GM15510 (cell line): ENCODE results near the gene TMEM273.

Source experiments
- POLR2A ChIP-seq: IDR thresholded peaks from 3 replicates; pipeline ENCODE4 v1.6.1; 2011; ENCODE audit warnings: borderline replicate concordance; ENCODE audit not compliant: insufficient read length; ENCODE audit errors: extremely low read depth

The TMEM273 gene

DNA sequence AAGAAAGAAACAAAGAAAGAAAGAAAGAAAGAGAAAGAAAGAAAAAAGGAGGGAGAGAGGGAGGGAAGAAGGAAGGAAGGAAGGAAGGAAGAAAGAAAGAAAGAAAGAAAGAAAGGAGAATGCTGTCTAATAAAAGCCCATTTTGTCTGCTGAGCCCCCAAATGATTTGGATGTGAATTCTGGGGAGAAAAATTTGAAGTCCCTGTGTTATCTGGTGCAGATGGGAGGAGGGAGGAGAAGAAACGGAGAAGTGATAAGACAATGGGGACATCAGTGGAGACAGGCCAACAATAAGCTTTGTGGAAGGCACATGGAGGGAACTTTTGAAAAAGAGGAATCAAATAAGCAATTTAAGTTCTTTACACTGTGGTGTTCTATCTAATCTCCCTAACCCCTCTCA is 24.6 kb upstream of the TMEM273 start:
- TF ChIP-seq POLR2A: no peak

DNA sequence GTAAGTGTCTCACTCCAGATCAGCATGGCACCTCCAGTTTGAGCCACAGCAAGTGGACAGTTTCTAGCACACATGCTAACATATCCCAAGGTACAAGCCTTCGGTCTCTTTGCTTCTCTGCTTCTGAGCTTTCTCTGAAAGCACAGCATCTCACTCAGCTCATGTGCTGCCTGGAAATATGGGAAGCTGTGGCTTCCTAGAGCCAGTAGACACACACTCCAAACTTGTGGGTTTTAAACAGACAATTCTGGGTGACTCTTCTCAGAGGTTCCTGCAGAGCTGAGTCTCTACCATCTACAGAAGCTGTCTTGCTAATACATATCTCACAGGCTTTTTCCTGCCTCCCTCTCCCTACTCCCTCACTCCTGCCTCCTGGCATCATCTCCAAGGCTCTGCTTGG is 23.9 kb upstream of the TMEM273 start:
- TF ChIP-seq POLR2A: no peak

DNA sequence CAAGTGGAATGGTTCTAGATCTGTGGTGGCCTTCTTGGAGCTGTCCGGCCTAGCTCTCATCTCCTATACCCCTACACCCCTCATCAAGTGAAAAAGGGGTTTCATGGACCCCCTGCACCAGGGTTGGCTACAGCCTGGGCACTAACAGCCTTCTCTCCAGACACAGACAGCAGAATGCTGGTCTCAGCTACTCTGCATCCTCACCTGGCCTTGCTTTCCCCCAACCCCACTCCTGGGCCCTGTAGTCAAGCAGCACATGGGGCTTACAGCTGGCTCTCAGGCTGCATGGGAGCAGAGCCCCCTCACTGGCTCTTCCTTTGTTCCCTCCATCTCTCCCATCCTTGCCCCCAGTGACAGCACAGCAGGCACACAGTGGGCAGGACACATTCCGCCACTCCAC is 20.8 kb upstream of the TMEM273 start:
- no peak for TF ChIP-seq POLR2A

DNA sequence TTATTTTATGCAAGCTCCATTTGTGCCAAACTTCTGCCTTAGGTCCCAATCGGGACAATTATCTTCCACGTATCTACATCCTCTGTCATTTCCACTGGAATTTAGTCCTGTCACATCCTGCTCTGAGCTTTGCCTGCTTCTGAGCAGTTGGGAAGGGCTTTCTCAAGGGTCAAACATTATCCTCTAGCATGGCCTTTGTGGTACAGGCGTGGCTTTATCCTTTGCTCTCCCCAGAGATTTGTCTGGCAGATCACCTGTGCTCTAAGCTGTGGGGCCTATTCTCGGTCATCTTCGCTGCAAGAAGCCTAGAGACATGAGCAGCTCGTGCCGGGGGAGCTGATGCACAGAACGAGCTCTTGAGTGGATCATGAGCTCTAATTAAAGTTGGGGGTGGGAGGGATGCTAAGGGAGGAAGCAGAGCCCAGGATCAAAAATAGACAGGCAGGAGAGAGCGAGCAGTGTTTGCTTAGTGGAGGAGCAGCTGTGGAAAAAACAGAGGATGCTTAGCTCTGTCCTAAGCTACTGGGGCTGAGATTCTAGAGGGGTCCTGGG is 19.8 kb upstream of the TMEM273 start:
- no peak for TF ChIP-seq POLR2A

DNA sequence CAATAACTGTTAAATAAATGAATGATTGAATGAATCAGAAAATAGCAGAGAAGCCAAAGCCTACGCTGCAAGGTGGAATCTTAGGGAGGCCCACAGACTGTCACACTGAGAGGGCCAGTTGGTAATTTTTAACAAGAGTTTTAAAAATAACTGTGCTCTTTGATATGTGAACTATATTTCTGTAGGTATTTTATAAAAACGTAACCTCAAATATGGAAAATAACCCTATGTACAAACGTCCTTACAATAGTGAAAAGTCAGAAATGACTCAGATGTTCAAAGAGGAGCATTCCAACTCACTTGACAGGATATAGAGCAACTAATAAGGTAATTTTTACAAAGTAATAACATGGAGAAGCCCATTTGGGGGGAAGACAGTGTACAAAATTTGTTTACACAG is 18.9 kb upstream of the TMEM273 start:
- TF ChIP-seq POLR2A: no peak

DNA sequence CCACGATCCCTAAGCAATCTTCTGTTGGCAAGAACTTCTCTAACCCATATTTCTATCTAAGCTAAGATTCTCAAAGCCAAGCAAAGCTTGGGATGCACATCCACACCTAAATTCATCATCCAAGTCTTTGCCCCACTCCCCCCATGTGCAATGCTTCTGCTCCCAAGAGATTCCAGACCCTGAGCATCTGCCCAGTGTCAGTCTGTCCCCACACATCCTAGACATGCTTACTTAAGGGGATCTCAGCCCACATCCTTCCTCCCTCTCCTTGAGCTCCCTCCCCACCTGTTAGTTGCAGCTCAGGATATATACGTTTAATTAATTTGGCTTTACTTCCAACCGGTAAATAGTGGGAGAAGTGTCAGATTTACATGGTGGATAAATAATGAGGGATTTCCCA is 17.0 kb upstream of the TMEM273 start:
- no peak for TF ChIP-seq POLR2A

DNA sequence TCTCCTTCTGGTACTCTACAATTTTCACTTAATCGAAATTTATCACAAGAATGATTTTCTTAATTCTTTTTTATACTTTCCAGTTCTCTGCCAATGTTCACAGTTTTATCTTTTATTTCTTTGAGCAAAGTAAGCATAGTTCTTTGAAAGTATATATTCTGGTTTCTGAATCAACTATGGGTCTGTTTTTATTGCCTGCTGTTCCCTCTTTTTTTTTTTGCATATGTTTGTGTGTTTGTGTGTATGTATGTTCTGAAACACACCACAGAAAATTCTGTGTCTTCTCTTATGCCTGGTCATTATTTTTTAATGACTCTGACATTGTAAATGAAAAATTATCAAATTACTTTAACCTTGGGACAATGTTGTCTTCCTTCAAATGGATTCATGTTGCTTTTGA is 15.9 kb upstream of the TMEM273 start:
- TF ChIP-seq POLR2A: no peak

DNA sequence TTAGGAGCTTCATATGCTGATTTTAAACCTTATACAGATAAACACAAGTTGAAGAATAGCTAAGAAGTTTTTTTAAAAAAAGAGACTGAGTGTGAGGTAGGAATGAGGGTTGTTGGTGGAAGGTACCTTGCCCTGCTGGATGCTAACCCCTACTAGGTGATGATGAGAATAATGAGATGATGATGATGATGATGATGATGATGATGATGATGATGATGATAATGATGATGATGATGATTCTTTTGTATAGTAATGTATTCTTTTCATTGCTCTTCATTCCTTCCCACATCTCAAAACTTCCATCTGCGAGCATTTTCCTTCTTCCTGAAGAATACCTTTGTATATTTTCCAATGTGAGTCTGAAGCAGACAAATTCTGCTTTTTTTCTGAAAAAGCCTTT is 14.1 kb upstream of the TMEM273 start:
- TF ChIP-seq POLR2A: no peak

DNA sequence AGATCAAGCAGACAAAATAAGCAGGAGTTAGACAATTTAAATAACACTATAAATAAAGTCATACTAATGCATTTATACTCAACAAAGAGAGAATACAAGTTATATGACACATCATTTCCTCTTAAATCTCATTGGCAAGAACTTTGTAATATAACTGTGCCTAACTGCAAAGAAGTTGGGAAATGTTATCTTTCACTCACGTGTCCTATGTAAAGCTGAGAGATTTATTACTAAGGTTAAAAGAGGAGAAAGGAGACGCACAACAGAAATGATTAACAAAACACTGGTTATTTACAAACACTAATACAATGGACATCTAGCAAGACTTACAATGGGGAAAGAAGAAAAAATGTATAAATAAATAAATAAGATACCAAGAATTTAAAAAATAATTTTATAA is 12.7 kb upstream of the TMEM273 start:
- TF ChIP-seq POLR2A: no peak

DNA sequence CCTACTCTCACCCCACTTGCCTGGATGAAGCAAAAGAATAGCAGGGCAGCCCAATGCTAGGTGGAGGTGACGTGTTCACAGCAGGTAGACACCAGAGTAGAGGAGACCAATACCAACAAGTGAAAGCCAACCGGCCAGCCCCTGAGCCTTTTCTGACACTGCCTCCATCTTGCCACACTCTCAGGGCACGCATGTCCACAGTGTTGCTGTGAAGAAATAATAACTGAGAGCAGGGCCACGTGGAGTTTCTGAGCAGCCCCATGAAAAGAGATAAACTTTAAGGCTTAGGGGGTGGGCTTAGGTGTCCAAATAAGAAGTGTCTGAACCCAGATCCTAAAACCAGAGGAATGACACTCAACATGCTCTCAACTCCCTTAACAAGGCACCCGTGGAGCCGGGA is 9.0 kb upstream of the TMEM273 start:
- TF ChIP-seq POLR2A: no peak

DNA sequence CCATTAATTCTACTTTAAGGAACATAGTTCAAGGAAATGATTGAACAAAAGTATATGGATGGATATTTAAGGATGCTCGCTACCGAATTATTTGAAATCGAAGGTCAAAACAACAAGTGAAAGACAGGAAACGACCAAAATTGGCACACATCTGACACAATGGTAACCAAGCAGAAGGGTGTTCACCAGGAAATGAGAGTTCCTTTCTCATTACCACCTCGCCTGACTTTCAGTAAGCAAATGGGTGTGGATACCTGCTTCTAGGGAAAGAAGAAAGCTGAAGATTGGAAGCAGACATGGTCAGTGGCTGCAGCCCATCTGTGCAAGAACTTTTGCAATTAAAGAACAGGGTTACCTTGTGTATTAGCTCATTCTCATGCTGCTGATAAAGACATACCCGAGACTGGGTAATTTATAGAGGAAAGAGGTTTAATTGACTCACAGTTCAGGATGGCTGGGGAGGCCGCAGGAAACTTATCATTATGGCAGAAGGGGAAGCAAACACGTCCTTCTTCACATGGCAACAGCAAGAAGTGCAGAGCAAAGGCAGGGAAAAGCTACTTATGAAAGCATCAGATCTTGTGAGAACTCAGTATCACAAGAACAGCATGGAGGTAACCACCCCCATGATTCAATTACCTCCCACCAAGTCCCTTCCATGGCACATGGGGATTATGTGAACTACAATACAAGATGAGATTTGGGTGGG is 6.2 kb upstream of the TMEM273 start:
- no peak for TF ChIP-seq POLR2A

DNA sequence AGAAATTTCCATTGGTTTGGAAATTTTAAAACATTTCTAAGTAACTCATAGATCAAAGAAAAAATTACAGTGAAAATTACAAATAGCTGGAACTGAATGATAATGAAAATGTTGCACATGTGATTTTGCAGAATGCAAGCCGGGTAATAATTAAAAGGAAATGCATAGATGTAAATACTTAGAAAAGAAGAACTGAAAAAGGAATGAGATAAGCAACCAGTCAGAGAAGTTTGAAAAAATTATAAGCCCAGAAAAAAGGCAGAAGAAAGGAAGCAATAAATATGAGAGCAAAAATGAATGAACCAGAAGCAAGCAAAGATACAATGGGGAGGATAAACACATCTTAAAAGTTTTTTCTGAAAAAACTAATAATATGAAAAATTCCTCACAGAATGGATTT is 3.2 kb upstream of the TMEM273 start:
- no peak for TF ChIP-seq POLR2A

DNA sequence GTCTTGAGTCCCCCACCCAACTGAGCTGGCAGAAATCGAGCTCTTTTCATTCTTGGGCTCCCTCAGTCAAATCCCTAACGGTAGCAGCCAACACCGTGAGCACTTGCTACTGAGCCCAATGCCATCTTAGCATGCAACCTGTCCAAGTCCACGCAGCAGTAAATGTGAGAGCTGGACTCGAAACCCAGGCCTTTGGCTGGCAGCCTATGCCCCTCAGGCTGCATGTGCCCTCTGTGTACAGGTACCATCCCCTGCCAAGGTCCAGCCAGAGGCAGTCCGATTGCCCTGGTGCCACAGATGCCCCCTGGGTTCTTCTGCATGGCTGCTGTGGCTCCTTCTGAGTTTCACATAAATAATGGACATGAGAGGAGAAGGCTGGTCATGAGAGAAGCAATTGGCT is 1.2 kb upstream of the TMEM273 start:
- no peak for TF ChIP-seq POLR2A

DNA sequence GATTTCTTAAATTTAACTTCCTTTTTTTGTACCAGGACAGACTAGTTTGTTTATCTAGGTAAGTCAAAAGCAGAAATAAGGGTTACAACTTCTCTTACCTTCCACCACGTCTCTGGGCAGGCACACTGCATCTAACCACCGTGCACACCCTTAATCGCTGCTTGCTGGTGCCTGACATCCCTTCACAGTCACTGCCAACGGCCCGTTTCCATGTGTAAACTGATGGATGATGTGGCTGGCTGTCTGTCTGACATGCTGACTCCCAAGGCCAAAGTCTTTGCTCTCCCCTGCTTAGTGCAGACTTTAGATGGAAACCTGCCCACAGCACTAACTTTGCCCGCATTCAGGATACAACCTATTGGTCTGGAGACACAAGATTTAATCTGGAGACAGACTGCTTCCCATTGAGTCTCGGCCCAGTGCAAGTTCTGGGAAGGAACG is 1.1 kb downstream of the TMEM273 start:
- TF ChIP-seq POLR2A: no peak

DNA sequence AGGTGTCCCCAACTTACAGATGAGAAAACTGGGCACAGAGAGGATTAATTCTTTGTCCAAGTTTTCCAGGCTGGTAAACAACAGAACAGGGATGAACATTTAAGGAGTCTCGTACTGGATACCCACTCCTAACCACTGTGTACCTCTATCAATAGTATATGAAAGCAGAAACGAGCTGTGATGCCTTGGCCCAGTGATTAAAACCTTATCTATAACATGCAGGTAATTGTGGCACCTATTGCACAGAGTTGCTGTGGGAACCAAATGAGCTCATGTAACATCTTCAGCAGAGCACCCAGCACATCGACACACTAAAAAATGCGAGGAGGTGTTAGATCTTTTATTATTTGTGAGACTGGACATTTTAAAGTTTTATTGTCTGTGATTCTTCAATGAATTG is 1.6 kb downstream of the TMEM273 start:
- no peak for TF ChIP-seq POLR2A

DNA sequence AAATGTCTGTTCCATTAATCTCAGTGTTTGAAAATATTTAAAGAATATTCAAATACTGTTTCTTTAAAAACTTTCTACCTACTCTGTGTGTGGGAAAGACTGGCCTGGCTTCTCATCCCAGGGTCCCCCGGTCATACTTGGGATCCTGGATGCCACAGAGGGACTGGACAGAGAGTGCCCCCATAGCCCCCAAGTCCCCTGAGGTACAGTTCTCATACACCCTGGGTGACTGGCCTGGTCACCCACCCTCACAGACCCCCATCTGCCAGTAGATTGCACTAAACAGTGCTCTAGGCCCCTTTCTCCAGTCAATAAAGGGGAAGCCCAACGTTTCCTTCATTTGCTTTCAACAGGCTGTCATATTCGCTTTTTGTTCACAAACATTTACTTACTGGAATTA is 3.0 kb downstream of the TMEM273 start:
- TF ChIP-seq POLR2A: no peak

DNA sequence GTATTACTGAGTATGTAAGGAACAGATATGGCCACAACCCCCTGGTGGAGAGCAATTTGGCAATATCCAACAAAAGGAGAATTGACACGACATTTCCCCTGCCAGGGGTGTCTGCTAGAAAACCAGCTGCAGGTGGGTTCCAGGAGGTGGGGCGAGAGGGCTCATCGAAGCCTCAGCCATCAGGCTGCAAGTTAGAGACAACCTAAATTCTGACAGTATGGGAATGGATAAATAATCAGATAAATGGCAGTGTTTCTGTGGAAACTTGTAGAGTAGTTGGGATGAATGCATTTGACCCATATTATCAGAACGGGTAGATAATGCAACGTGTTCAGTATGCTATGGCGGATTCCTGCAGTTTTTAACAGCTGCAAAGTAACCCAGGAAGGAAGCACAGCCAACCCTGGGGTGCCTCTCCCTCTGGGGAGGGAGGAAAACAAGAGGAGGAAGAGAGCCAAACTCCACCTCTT is 3.5 kb downstream of the TMEM273 start:
- TF ChIP-seq POLR2A: no peak

DNA sequence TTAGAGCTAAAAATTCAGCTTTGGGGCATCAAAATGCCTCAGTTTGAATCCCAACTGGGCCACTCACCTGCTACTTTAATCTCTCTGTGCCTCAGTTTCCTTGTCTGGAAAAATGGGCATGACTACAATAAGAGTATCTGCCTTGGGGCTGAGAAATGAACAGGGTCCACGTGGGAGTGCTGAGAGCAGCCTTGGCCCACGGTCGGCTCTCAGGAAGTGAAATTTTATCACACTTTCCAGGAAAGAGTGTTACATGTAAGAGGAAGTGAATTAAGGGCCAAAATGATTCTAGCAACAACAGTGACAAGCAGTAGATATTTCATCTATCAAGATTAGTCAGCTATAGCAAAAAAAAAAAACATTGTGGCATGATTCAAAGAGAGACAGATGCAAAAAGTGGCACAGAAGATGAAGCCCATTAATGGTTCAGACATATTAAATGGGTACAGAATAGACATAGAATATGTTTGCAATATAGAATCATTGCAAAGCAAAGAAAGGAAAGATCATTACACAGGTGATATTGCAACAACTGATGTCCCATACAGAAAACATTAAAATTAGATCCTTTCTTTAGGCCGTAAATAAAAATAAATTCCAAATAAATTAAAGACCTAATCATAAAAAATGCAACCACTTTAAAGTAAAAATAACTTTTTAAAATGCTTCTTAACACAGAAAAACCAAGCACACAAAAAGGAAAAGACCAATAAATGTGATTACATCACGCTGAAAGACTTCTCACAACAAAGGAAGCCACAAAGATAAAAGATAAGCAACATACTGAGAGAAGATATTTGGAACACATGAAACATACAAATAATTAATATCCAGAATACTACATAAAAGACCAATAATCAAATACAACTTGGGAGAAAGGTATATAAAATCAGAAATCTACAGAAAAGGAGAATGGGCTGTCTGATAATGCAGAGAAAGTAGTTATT is 4.3 kb downstream of the TMEM273 start:
- TF ChIP-seq POLR2A: no peak
